Measurements from ENCODE around the gene LDLRAD4. TPM values are rescaled to one million over a fixed set of nuclear protein-coding genes. Genes with fewer than 3 reads are reported as not detected.
"Not testable (repeated sequence)": the region's sequence is repeated elsewhere in the genome, so short reads cannot be mapped to it uniquely, and the experiment has no call there.

The LDLRAD4 gene
- polyA plus RNA-seq, 1 donor = 8.0 TPM

DNA sequence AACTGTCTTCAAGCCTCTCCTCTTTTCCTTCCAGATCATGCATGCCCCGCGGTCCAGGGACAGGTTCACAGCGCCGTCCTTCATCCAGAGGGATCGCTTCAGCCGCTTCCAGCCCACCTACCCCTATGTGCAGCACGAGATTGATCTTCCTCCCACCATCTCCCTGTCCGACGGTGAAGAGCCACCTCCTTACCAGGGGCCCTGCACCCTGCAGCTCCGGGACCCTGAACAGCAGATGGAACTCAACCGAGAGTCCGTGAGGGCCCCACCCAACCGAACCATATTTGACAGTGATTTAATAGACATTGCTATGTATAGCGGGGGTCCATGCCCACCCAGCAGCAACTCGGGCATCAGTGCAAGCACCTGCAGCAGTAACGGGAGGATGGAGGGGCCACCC lies 426.5 kb downstream of the LDLRAD4 start:
- DNase-seq = no peak

DNA sequence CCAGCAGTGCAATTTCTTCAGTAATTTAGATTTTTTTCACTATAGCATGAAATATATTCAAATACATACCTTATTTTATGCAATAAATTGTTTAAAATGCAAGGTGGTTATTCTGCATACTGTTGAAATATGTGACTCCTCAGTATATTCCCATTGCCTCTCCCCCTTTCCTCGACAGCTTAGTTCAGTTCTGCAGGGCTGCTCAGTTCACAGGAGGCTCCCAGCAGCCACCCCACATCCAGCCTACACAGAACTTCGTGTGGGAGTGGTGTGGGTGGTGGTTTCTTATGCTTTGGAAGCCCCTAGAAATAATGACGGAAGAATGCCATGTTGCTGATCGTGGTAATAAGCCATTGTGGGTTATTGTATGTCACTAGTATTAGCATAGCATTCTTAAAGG lies 428.1 kb downstream of the LDLRAD4 start:
- DNase-seq = no peak

- DNase-seq = no peak
Measured at GRCh38 chr18:13647761-13648160, 429.2 kb downstream of the LDLRAD4 start.

GRCh38 chr18:13649397-13650390 lies 431.1 kb downstream of the LDLRAD4 start:
- no peak for DNase-seq

DNA sequence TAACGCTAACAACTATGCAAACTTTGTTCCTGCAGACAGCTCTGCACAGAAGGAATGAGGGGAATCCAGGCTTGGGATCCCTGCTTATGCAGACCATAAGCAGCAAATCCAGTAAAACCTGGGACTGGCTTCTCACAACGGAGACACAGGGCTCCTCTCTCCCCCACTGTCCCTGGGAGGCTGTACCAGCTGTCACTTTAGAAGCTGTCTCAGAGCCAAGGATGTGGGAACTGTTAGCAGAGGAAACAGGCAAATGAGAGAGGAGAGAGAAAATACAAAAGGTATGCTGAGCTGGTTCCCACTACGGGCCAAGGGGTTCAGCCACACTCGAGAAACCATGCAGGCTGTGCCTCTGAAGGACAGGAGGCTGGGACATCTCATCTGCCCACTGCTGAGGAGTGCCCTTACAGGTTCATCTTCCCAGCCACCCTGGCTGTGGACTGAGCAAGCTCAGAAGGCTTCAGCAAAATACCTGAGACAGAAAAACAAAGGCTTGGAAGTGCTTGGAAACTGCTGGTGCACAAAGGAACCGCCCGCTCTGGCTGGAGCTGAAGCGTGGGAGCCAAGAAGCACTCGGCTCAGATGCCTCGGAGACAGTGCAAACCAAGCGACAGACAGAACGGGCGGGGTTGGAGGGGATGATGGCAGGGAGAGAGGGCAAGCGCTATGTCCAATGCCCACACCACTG lies 435.3 kb downstream of the LDLRAD4 start:
- DNase-seq = no peak

- DNase-seq = no peak
Measured at GRCh38 chr18:13657974-13658373, 439.4 kb downstream of the LDLRAD4 start.

DNA sequence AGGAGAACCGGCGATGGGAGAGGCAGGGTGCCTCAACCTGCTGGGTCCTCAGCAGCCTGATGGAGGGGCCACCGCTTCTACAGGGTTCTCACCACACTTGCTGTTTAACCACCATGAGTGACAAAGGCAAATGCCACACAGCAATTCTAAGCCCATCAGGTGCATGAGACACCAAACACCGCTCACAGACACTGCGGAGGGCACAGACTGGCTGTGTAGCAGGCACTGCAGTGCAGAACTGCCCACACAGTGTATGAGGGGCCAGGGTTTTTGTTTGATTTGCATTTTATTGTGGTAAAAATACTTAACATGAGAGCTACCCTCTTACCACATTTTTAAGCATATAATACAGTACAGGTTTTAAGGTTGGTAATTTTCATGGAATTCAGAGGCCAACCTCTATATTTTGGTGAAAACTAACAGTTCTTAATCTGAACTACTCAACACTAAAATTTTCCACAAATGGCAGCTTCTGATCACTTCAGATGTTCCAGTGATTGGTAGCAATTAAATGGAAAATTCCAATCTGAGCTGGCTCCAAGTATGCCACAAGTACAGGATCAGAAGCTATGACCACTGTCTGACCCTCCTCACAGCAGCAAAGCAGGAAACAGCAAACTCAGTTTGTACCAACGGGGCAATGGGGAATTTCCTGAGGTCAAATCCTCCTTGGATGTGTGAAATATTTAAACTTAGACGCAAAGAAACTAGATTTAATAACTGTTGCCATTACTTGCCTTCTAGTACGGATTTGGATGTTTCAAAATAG lies 440.1 kb downstream of the LDLRAD4 start:
- no peak for DNase-seq

- DNase-seq = no peak
Measured at GRCh38 chr18:13660510-13660909, 441.9 kb downstream of the LDLRAD4 start.

DNA sequence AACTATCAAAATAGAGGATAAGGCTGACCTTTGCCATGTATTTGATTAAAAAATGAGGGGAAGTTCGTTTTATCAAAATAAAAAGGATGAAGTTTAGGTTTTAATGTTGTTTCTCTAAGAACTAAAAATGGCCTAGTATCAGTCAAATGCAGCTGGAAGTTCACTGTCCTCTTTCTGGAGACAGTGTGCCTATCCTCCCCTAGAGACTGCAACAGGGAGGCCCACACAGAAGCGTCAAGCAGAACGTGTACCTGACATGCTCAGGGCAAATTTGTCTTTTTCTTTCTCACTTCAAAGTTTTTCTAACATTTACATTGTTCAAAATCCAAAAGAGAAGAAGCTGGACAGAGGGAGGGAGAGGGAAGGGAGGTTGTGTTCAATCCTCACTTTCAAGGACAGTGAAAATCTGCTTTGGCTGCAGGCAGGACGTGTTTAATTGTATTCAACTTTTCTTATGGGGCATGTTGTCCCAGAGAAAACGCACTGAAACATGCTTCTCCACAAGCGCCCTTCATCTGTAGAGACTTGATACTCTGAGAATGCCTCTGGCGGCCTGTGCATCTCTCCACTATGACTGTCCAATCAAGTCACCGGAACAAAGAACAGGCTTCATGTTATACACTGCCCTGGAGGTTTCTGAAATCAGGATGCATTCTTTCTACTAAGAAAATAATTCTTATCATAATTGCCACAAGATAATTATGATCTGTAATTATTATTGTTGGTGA lies 442.7 kb downstream of the LDLRAD4 start:
- DNase-seq = no peak

DNA sequence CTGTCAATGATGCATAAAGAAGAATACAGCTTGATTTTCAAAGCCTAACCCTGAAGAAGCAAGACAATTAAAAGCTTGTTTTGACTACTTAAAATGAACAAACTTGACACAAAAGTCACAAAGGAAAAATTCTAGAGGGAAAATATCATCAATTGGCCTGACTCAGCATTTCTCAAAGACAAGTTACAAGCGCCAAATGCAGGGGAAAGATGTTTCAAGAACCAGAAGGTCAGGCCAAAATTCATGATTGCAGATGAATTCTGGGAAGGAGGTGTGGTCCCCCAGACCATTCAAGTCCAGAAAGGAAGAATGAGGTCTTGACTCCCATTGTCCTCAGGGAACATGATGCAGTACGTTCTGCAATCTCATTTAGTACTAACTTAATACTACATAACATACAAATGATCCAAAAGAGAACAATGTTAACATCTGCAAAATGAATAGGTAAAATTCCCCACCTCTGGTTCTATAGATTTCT lies 443.3 kb downstream of the LDLRAD4 start:
- DNase-seq = peak; percentile 32

DNA sequence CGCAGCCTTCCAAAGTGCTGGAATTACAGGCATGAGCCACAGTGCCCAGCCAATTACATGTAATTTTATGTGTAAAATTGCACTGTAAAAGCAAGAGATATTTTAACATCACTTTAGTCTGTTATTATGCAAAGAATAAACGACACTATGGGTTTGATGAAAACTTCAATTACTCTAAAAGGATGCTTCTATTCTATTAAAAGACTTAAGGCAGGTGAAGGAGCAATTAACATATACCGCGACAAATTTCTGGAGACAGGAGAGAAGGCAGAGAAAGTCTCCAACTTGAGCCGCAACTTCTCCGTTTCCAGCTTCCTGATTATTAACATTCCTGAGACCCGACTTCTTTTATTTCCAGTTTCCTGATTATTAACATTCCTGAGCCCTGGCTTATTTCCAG lies 454.1 kb downstream of the LDLRAD4 start:
- DNase-seq = no peak

DNA sequence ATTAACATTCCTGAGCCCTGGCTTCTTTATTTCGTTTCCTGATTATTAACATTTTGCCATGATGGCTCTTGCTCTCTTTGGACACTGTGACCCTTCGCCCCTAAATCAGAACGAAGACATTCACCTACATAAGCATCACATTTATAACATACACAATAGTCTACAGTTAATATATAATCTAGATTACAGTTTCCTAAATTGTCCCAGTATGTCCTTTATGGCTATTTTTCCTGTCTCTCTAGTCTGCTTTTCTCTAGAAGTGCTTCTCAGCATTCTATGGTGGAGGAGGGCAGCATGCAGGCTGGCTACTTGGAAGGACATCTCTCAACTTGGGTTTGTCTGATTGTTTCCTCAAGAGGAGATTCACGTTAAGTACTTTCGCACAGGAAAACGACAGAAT lies 457.9 kb downstream of the LDLRAD4 start:
- no peak for DNase-seq

- DNase-seq = not testable (repeated sequence)
Measured at GRCh38 chr18:13677350-13677749, 458.8 kb downstream of the LDLRAD4 start.

DNA sequence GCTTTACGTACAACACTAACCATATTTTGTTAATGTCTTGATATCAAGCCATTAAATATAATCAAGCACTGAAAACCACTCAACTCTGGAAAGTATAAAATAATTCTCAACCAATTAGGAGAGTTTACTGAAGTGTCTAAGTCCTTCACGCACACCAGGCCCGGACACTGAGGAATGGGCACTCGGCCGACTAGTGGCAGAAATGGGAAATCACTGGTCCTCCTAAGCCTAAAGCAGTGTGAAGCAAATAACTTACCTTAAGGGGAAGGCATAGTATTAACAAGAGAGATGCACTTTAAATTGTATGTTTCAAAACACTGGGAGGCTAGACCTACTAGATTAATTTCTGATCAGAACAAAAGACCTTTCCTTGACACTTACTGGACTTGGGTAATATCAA lies 462.1 kb downstream of the LDLRAD4 start:
- no peak for DNase-seq

GRCh38 chr18:13681701-13682100 lies 463.1 kb downstream of the LDLRAD4 start:
- no peak for DNase-seq

DNA sequence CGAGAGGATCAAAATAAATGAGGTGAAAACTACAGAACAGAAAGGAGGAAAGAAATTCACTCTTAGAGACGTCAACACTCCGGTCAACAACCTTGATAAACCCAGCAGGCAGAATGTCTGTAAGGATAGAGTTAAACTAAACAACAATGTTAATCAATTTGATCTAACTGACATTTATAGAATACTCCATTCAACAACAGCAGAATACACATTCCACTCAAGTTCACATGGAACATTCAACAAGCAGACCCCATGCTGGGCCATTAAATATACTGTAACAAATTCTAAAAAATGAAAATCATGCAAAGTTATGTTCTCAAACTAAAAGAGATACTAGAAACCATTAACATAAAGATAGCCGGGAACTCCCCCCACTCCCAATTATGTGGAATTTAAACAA lies 466.0 kb downstream of the LDLRAD4 start:
- no peak for DNase-seq

DNA sequence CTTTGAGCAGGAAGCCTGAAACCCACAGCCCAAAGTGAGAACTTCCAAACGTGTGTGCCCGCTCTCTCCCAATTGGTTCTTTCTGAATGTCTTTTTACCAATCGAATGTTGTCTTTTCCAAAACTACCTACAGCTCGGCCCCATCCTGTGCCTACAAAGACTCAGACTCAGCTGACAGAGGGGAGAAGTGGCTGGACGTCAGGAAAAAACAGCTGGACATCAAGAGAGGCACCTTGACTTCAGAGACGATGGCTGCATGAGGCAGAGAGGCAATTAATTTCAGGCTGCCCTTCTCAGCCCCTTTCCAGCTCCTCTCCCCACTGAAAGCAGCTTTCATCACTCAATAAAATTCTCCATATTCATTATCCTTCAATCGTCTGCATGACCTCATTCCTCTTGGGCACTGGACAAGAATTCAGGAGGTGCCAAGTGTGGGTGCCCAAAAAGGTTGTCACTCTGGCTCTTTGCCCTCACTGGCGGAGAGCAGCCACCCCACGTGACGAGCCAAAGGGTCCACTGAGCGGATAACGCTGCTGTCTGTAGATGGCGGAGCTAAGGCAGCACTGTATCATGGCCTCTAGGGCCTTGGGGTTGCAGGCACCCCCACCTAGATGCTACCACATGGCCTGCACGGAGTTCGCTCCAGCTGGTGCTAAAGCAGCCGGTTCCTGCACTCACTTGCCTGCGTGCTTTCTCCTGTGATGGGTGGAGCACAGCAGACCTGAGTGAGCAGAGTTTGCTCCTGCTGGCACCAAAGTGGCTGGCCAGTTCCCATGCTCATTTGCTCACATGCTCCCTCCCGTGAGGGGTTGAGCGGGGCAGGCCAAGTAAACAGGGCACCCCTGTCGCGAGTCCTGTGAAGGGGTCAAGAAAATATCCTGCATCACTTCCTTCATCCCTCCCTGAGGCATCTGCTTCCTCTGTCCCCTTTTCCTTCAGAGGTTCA lies 469.9 kb downstream of the LDLRAD4 start:
- no peak for DNase-seq

DNA sequence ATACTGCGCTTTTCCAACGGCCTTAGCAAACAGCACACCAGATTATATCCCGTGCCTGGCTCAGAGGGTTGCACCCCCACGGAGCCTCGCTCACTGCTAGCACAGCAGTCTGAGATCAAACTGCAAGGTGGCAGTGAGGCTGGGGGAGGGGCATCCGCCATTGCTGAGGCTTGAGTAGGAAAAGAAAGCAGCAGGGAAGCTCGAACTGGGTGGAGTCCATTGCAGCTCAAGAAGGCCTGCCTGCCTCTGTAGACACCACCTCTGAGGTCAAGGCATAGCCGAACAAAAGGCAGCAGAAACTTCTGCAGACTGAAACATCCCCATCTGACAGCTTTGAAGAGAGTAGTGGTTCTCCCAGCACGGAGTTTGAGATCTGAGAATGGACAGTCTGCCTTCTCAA lies 471.5 kb downstream of the LDLRAD4 start:
- not testable (repeated sequence) for DNase-seq

GRCh38 chr18:13695337-13695736 lies 476.8 kb downstream of the LDLRAD4 start:
- DNase-seq = not testable (repeated sequence)

DNA sequence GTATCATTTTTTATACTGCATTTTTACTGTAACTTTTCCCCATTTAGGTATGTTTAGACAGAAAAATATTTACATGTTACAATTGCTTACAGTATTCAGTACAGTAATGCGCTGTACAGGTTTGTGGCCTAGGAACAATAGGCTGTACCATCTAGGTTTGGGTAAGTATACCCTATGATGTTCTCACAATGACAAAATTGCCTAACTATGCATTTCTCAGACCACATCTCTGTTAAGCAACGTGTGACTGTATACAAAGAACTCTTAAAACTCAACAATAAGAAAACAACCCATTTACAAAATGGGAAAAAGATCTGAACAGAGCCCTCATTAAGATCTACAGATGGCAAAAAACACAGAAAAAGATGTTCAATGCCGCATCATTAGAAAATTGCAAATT lies 478.4 kb downstream of the LDLRAD4 start:
- DNase-seq = no peak

- DNase-seq = no peak
Measured at GRCh38 chr18:13700153-13700552, 481.6 kb downstream of the LDLRAD4 start.
